HCT116 (cell line): ENCODE measurements around the gene ENPP6. TPM values are rescaled to one million over a fixed set of nuclear protein-coding genes. Genes with fewer than 3 reads are reported as not detected.

Experiments used
- ATAC-seq: fragments of 200-7000 bp; cut with Tn5 transposase; 2 replicates; pipeline ENCODE4 v1.9.1; 2020; ENCODE audit warnings: mild to moderate bottlenecking, moderate library complexity
- BruUV-seq: library from RNA; stranded (reverse); fragments of 400-500 nt; replicated peaks from 2 replicates; lab custom pipeline; 2021; lab: Mats Ljungman, UMichigan
- CTCF ChIA-PET: fragments of 300-600 bp; sonication (Branson Sonifier 250); formaldehyde crosslinking; loops from one replicate; lab custom pipeline; 2021; ENCODE audit warnings: antibody characterized with exemption; lab: Charles Lee
- POLR2A ChIA-PET: fragments of 300-600, 350-600 bp; sonication (Branson Sonifier 250); formaldehyde crosslinking; loops from one replicate; lab custom pipeline; 2021; ENCODE audit warnings: antibody characterized with exemption; lab: Charles Lee
- RAD21 ChIA-PET, 2 experiments: fragments of 300-600 bp; sonication (Branson Sonifier 250); formaldehyde crosslinking; loops; one replicate each; lab custom pipeline; 2023; ENCODE audit warnings: low total read pairs in 2 of 2; ENCODE audit not compliant: uncharacterized antibody in 2 of 2, unreplicated experiment in 2 of 2, low non-redundant PET in 1 of 2; lab: Charles Lee
- DNase-seq: peaks from one replicate; pipeline ENCODE4 v3.0.0-alpha.2; 2010; ENCODE audit warnings: low read depth, low spot score
- H2AFZ ChIP-seq: fragments of 200-600 bp; shearing (Covaris generic), sonication (generic); 2 replicates; pipeline ENCODE4 v1.6.1; 2017; ENCODE audit warnings: low read depth, mixed run types, mixed read lengths, antibody characterized with exemption, low read length; ENCODE audit not compliant: poor library complexity, severe bottlenecking
- H3K27ac ChIP-seq: 2 replicates; pipeline ENCODE4 v1.5.1; 2012; ENCODE audit warnings: low read depth, low read length
- H3K27me3 ChIP-seq: fragments of 200-600 bp; sonication (generic); 2 replicates; pipeline ENCODE4 v1.6.1; 2016; ENCODE audit warnings: mixed run types, low read length, mixed read lengths; ENCODE audit not compliant: insufficient read depth
- H3K36me3 ChIP-seq, 2 experiments: fragments of 200-500 bp in 1 of 2; fragments of 200-600 bp in 1 of 2; sonication (Bioruptor generic) in 1 of 2; sonication (generic) in 1 of 2; 2 replicates each; pipeline versions ENCODE4 v1.5.1 to v1.6.1; 2014 to 2016; ENCODE audit warnings: low read length in 2 of 2, inconsistent platforms in 1 of 2, mixed read lengths in 1 of 2, mixed run types in 1 of 2; ENCODE audit not compliant: insufficient read depth in 2 of 2, control insufficient read depth in 1 of 2
- H3K4me1 ChIP-seq, 2 experiments: fragments of 200-600 bp in 1 of 2; sonication (generic) in 1 of 2; 2 replicates each; pipeline versions ENCODE4 v1.5.1 to v1.6.1; 2012 to 2017; ENCODE audit warnings: low read length in 2 of 2, inconsistent platforms in 1 of 2, mild to moderate bottlenecking in 1 of 2, mixed read lengths in 1 of 2, mixed run types in 1 of 2, moderate library complexity in 1 of 2; ENCODE audit not compliant: insufficient read depth in 2 of 2, control insufficient read depth in 1 of 2
- H3K4me2 ChIP-seq: fragments of 200-600 bp; sonication (generic); 2 replicates; pipeline ENCODE4 v1.6.1; 2017; ENCODE audit warnings: mixed run types, low read length, mixed read lengths
- H3K4me3 ChIP-seq, 2 experiments: fragments of 200-600 bp in 1 of 2; sonication (generic) in 1 of 2; replicated peaks in 1 of 2; 2 replicates each; pipeline ENCODE4 v1.5.1; 2011 to 2016; ENCODE audit warnings: low read length in 2 of 2, control low read depth in 1 of 2, low read depth in 1 of 2, mild to moderate bottlenecking in 1 of 2, mixed read lengths in 1 of 2, mixed run types in 1 of 2
- H3K79me2 ChIP-seq: fragments of 200-600 bp; sonication (generic); 2 replicates; pipeline ENCODE4 v1.6.1; 2017; ENCODE audit warnings: mild to moderate bottlenecking, mixed run types, low read length, moderate library complexity, mixed read lengths; ENCODE audit not compliant: insufficient read depth
- H3K9ac ChIP-seq: fragments of 200-600 bp; sonication (generic); 2 replicates; pipeline ENCODE4 v1.6.1; 2016; ENCODE audit warnings: low read length, mixed read lengths
- H3K9me2 ChIP-seq: fragments of 200-600 bp; sonication (generic), shearing (Covaris generic); 2 replicates; pipeline ENCODE4 v1.6.1; 2017; ENCODE audit warnings: mixed run types, mild to moderate bottlenecking, moderate library complexity; ENCODE audit not compliant: insufficient read depth
- H3K9me3 ChIP-seq, 2 experiments: fragments of 200-500 bp in 1 of 2; fragments of 200-600 bp in 1 of 2; sonication (Bioruptor generic) in 1 of 2; sonication (generic) in 1 of 2; 2 replicates each; pipeline ENCODE4 v1.6.1; 2014 to 2017; ENCODE audit warnings: low read length in 2 of 2, mixed read lengths in 2 of 2, inconsistent platforms in 1 of 2, low read depth in 1 of 2, mild to moderate bottlenecking in 1 of 2, mixed run types in 1 of 2, moderate library complexity in 1 of 2; ENCODE audit not compliant: control insufficient read depth in 1 of 2, insufficient read depth in 1 of 2
- H4K20me1 ChIP-seq: fragments of 200-600 bp; sonication (generic), shearing (Covaris generic); 2 replicates; pipeline ENCODE4 v1.6.1; 2017; ENCODE audit warnings: mixed run types, mild to moderate bottlenecking, moderate library complexity; ENCODE audit not compliant: insufficient read depth
- CEBPB ChIP-seq: IDR thresholded peaks from 2 replicates; pipeline ENCODE4 v1.6.1; 2012; ENCODE audit warnings: low read depth
- EGR1 ChIP-seq: IDR thresholded peaks from 2 replicates; pipeline ENCODE4 v1.6.1; 2012; ENCODE audit warnings: low read depth
- EZH2 ChIP-seq: fragments of 200-600 bp; sonication (generic); IDR thresholded peaks from 2 replicates; pipeline ENCODE4 v1.6.1; 2017; ENCODE audit warnings: antibody characterized with exemption, mixed run types
- FOSL1 ChIP-seq: IDR thresholded peaks from 2 replicates; pipeline ENCODE4 v1.6.1; 2012; ENCODE audit warnings: low read depth
- JUND ChIP-seq: IDR thresholded peaks from 2 replicates; pipeline ENCODE4 v1.6.1; 2012
- POLR2A ChIP-seq: IDR thresholded peaks from 2 replicates; pipeline ENCODE4 v1.7.0; 2011; ENCODE audit warnings: borderline replicate concordance; ENCODE audit not compliant: insufficient read depth, insufficient read length; ENCODE audit errors: extremely low read depth
- POLR2AphosphoS5 ChIP-seq: IDR thresholded peaks from 2 replicates; pipeline ENCODE4 v1.6.1; 2011; ENCODE audit warnings: mild to moderate bottlenecking, low read depth, low read length, moderate library complexity
- RAD21 ChIP-seq: IDR thresholded peaks from 2 replicates; pipeline ENCODE4 v1.6.1; 2012; ENCODE audit warnings: low read depth, mild to moderate bottlenecking
- SIN3A ChIP-seq: IDR thresholded peaks from 2 replicates; pipeline ENCODE4 v1.6.1; 2012; ENCODE audit warnings: low read depth
- SP1 ChIP-seq: IDR thresholded peaks from 2 replicates; pipeline ENCODE4 v1.6.1; 2012; ENCODE audit warnings: low read depth
- SRF ChIP-seq: IDR thresholded peaks from 2 replicates; pipeline ENCODE4 v1.6.1; 2012; ENCODE audit warnings: low read depth
- TCF7L2 ChIP-seq: IDR thresholded peaks from 2 replicates; pipeline ENCODE4 v1.7.0; 2011; ENCODE audit warnings: borderline replicate concordance, inconsistent platforms; ENCODE audit not compliant: insufficient read depth, insufficient read length; ENCODE audit errors: extremely low read depth
- YY1 ChIP-seq: IDR thresholded peaks from 2 replicates; pipeline ENCODE4 v1.6.1; 2011; ENCODE audit warnings: low read length, low read depth, moderate library complexity, mild to moderate bottlenecking; ENCODE audit not compliant: insufficient replicate concordance; ENCODE audit errors: extremely low read depth
- ZFX ChIP-seq: fragments of 450-650 bp; IDR thresholded peaks from 2 replicates; pipeline ENCODE4 v1.6.1; 2017
- ZNF274 ChIP-seq: fragments of 200-500 bp; sonication (Bioruptor generic); IDR thresholded peaks from 2 replicates; pipeline ENCODE4 v1.6.1; 2014; ENCODE audit warnings: mild to moderate bottlenecking, low read depth, low read length, inconsistent platforms
- intact Hi-C: fragments of 100-400 bp; cut with micrococcal nuclease; formaldehyde crosslinking; loops from 2 replicates; pipeline ENCODE4 v1.10.0; 2022
- total RNA-seq: library from RNA; stranded (reverse); gene quantifications from one replicate; pipeline ENCODE4 v1.2.1, GENCODE V29; 2021; ENCODE audit not compliant: unreplicated experiment
- TF ChIP-seq, protein P1 (sequence below): IDR thresholded peaks from 2 replicates; pipeline ENCODE4 v1.6.1; 2012
- TF ChIP-seq, protein P2 (sequence below): IDR thresholded peaks from 2 replicates; pipeline ENCODE4 v1.6.1; 2012
- TF ChIP-seq, protein P3 (sequence below): IDR thresholded peaks from 2 replicates; pipeline ENCODE4 v1.6.1; 2011; ENCODE audit warnings: mild to moderate bottlenecking, low read length, moderate library complexity; ENCODE audit not compliant: insufficient replicate concordance; ENCODE audit errors: extremely low read depth

The ENPP6 gene
- total RNA-seq, 1 experiment from 2014 or later: not detected

DNA sequence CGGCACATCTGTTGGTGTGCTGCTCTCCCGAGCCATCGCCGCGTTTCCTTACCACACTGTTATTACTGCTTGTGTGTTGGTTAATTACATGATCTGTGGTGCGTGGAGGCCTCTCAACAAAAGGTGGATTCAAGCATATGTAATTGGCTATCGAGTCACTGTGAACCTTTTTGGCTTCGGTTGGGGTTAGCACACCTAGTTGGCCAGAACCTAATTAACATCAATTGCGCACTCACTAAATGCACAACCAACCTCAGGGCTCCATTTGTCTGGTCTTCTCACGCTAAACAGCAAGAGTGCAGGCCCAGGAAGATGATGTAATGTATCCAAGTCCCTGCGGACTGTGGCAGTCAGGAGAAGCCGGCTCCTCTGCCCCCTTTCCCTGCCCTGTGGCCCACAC, 17.4 kb downstream of the ENPP6 start:
- POLR2A ChIA-PET: no interaction called here
- CTCF ChIA-PET: no interaction called here
- H3K4me1 ChIP-seq: no peaks in the 10 kb centered on the region

More for the DNA sequence above, 17.4 kb downstream of the ENPP6 start:
- Histone ChIP-seq H3K79me2 (no peaks in the 10 kb centered on the region), H3K27me3 (no peaks in the 10 kb centered on the region), H2AFZ (no peak overlapping the region), H3K36me3 (no peaks in the 10 kb centered on the region), H3K9ac (no peak overlapping the region), H4K20me1 (no peaks in the 10 kb centered on the region), H3K4me2 (no peak overlapping the region), H3K9me2 (no peaks in the 10 kb centered on the region), H3K27ac (no peak overlapping the region), H3K9me3 (no peaks in the 10 kb centered on the region), H3K4me3 (no peak overlapping the region)
- TF ChIP-seq SIN3A (no peak), ZNF274 (no peak), YY1 (no peak), SP1 (no peak), EZH2 (no peak), JUND (no peak), SRF (no peak), RAD21 (no peak), POLR2AphosphoS5 (no peak), ZFX (no peak), FOSL1 (no peak), TCF7L2 (no peak), EGR1 (no peak), POLR2A (no peak), CEBPB (no peak)
- TF ChIP-seq, protein P1, sequence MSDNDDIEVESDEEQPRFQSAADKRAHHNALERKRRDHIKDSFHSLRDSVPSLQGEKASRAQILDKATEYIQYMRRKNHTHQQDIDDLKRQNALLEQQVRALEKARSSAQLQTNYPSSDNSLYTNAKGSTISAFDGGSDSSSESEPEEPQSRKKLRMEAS: no peak
- TF ChIP-seq, protein P2, sequence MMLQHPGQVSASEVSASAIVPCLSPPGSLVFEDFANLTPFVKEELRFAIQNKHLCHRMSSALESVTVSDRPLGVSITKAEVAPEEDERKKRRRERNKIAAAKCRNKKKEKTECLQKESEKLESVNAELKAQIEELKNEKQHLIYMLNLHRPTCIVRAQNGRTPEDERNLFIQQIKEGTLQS: no peak
- TF ChIP-seq, protein P3, sequence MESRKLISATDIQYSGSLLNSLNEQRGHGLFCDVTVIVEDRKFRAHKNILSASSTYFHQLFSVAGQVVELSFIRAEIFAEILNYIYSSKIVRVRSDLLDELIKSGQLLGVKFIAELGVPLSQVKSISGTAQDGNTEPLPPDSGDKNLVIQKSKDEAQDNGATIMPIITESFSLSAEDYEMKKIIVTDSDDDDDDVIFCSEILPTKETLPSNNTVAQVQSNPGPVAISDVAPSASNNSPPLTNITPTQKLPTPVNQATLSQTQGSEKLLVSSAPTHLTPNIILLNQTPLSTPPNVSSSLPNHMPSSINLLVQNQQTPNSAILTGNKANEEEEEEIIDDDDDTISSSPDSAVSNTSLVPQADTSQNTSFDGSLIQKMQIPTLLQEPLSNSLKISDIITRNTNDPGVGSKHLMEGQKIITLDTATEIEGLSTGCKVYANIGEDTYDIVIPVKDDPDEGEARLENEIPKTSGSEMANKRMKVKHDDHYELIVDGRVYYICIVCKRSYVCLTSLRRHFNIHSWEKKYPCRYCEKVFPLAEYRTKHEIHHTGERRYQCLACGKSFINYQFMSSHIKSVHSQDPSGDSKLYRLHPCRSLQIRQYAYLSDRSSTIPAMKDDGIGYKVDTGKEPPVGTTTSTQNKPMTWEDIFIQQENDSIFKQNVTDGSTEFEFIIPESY: no peak
- ATAC-seq (no peak), DNase-seq (no peak)
- BruUV-seq: no TSS peak
- intact Hi-C loops: no loop called here
- RAD21 ChIA-PET: no interaction called here
